GM18520 (cell line): Measurements from ENCODE around the gene ERC2.

Source experiments
- ATAC-seq: cut with Tn5 transposase; IDR thresholded peaks from one replicate; pipeline ENCODE4 v1.9.1; 2021; ENCODE audit not compliant: unreplicated experiment

The ERC2 gene

DNA sequence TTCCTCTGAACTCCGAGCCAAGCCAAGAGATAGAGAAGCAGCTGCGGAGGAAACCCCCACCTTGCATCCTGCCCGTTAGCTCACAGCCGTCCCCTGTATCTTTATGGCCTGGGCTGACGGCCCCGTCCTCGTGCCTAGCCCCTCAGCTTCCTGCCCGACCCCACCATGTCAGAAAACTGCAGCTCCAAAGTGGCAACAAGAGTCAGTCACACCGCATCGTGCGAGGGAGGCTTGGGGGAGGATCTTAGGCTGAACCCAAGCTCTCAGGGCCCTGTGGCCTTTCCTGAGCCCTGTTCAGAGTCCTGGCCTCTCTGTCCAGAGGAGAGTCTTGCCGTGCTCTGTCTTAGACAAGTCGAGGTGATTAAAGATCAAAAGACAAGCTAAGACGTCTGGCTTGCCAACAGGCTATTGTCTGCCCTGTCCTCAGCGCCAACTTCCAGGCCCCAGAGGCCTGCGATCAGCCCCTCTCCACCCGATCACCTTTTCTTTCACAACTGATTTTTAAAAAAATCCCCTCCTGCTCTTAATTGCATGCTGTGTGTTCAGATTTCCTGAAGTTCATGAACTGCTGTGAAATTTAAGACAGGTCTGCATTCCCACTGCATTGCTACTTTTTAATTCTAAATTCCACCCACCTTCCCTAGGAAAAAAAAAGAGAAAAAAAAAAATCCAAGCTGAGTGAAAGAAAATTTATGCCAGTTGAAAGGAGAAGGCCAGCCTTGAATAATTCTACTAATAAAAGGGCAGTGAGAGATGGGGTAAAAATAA lies 891.5 kb downstream of the ERC2 start:
- no peak for ATAC-seq

DNA sequence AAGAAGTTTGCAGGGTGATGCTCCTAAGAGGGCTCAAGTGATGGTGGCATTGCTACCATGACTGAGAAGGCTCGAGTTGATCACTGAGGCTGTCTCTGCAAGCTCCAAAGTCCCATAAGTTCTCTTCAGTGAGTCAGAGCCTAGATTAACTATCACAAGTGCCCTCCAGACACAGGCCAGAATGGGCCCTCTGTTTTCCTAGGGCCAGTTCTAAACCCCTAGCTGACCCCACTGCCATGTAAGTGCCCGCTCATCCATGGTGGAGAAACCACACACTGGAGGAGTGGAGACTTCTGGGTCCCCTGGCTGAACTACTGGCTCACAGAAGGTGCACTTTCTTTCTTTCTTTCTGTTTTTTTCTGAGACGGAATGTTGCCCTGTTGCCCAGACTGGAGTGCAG lies 893.6 kb downstream of the ERC2 start:
- no peak for ATAC-seq

DNA sequence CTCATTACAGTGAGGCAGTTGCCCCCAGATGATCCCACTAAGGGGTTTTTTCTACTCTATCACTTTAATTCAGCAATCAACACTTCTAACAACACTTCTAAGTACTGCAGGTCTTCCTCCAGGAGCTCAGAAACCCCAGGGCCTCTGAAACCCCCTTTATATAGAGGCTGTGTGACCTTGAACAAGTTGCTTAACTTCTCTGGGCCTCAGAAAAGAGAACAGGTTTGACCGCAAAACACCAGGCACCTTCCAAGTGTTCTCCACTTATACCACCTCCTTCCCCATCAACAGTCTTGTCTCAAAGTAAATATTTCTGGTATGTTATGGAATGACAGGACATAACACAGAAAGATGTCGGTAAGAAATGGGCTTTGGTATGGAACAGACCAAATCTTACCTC lies 895.5 kb downstream of the ERC2 start:
- ATAC-seq = no peak

DNA sequence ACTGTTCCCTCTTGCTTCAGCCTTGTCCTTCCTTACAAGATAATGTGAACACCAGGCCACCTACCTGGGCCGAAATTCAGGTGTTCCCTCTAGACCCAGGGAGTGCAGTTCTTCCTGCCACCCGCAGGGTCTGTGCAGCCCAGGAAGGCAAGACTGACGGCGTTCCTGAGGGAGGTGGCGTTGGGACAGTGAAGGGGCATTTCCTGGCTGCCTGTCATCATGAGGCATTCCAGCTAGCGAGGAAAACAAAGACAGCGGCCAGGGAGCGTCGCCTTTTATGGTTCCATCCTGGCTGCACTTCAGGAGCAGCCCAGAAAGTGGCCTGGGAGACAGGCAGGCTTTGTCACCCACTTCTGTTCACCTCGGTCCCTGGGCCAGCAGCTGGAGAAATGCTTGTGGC lies 896.4 kb downstream of the ERC2 start:
- ATAC-seq = no peak

DNA sequence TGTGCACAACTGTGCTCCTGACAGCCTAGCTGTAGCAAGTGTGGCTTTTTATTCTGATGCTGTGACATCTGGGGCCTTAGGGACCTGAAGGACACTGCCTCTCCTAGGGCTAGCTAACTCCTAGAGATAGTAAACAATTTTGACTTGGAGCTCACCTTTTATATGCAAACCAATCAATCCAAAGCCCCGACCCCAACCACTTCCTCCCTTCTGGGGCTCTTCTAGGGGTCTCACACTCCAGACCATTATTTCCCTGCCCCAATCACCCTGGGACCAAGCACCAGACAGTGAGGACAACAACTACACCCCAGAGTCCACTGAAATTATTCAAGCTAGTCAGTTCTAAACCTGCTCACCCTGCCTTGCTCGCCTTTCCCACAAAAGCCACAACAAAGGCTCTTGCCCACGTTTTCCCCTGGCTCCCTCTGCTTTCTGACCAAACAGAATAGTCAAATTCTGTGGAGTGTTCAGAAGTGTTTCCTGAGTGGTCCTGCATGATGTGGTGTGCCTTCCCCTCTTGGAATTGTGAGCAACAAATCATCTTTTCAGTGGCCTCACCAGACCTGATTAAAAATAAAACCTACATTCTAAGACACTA lies 897.0 kb downstream of the ERC2 start:
- no peak for ATAC-seq

DNA sequence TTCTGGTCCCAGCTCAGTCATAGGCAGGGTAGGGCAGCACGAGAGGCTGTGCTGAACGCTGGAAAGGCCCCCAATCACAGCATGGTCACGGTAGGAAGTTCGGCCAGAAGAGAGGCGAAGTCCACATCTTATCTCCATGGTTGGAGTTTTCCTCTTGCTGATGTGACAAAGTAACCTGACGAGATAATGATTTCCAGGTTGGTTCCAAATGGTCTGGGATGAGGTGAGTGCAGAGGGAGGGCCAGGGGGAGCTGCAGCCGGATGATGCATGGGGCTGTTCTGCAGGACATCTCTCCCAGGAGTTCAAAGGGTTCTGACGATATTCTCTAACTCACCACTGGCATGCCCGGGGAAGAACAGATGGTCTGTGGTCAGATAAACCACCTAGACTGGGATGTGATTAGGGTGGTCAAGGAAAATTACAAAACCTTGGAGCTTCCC lies 898.0 kb downstream of the ERC2 start:
- ATAC-seq = no peak

DNA sequence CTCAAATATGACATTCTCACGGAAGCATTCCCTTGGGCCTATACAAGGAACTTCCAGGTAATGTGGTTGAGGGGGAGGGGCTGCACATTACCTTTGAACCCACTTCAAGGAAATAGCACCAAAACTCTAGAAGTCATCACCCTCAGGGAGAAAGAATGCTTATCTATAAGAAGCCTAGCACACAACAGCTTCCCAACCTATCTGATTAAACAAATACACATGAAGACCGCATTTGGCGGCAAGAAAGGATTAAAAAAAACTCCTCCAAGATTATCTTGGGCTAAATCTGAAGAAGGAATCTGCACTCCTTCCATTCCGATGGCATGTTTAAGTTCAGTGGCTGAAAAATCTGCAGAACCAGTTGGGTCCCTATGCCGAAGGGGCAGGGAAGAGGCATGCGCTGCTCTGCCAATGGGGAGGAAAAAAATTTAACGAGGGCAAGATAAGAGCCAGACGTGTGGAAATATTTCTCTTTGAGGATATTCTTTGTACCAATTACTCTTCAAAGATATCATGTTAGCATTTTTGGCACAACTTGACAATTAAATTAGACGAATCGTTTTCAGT lies 899.2 kb downstream of the ERC2 start:
- ATAC-seq = no peak

DNA sequence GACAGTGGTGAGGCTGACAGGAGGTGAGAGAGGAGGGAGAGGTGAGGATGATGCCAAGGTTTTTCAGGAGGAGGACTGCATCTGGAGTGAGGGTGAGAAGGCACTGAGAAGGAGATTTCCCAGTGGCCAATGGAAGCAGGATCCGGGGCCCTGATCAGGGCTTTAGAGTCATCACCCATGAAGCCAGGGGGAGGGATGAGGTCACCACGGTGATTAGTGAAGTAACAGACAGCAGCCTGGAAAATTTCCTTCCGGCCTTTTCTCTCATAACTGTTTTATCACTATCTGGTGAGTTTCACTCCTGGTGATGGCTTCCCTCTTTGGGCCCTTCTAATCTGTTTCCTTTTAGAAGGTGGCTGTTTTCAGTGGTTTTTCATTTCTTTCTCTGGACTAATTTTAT lies 900.7 kb downstream of the ERC2 start:
- ATAC-seq = no peak

DNA sequence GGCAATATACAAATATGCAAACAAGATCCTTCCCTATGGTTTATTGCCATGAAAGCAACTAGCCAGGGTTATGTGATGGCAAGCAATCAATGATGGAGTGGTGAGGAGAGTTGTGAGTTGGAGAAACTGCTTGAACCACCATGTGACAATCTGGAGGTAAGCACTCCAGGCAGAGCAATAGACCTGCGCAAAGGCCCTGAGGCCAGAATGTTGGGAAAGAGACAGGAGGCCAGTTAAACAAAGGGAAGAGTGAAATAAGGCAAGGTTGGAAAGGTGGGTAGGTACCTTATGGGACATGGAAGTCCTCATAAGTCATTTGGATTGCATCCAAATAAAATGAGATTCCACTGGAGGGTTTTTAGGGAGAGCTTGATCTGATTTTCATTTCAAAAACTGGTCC lies 901.1 kb downstream of the ERC2 start:
- no peak for ATAC-seq

DNA sequence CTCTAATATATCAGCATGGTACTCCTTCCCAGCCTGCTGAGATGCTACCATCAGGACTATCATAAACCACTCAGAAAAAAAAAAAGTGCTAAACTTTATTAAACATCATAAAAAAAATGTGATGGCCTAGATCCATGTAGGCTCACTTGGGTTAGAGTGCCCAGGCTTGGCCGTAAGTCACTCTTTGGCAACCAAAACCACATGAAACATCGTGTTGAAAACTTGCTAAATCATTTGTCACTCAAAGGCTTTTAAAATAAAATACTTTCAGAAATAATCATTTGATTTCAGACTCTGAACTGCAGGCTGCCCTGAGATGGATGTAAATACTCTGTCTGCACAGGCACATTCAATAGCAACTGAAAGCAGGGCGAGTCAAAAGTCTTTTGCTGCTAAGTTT lies 902.7 kb downstream of the ERC2 start:
- ATAC-seq = no peak

DNA sequence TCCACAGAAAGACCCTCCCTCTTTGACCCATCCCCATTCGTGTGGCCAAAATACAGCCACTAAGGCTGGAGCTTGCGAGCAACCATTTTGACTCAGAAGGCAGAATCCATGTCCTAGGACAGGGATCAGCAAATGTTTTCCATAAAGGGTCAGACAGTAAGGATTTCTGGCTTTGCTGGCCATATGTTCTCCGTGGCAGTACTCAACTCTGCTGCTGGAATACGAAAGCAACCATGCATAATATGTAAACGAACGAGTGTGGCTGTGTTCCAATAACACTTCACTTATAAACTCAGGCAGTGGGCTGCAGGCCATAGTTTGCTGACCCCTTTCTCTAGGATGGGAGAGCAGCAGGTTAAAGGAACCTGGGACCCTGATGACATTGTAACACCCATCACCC lies 903.5 kb downstream of the ERC2 start:
- ATAC-seq = no peak

DNA sequence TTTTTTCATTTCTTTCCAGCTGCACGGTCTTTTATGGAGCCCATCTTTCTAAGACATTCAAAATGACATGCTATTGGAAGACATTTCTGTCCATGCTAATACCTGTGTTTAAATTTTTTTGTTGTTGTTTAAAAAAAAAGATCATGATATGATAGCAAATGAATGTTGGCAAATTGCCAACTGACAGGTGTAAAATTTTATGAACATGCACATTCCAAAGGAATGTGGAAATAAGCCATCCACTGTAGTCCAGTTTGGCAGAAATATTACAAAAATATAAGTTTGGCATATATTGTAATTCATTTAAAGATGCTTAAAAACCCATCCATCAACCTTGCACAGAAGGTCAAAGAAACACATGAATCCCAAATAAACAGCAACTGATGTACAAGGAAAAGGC lies 905.6 kb downstream of the ERC2 start:
- no peak for ATAC-seq

DNA sequence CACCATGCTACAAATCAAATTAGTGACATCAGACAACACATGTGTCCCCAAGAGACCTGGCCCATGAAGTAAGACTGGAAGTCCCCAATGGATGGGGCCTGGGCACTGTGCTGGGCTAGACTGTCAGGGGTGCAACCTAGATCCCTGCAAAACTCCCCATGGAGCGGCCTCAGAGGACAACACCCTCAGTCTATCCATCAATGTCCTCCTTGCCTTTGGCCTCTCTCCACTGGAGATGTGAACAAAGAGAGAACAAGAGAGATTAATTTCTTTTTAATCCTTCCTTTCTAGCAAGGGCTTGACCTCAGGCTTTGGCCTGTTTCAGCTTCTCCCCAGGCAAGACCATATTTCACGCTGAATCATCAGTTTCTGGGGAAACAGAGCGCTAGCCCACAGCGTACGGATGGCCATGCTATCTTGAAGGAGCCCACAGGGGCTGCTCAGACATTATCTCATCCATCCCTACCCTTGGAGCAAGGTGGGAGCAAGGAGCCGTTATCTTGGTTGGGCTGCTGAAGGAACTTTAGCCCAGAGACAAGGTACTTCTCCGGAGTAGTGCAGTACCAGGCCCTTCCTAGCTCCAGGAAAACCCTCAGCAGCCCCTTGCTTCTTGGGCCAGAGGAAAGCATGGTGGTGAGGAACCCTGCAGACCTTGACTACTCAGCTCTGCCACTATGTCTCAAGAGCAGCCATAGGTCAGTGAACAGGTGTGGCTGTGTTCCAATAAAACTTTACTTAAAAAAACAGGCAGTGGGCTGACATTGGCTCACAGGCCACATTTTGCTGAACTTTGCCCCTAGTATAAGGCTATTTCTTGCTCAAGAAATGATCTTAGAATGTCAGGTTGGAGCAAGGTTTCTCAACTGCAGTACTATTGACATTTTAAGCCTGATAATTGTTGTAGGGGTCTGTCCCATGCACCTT lies 908.5 kb downstream of the ERC2 start:
- no peak for ATAC-seq

DNA sequence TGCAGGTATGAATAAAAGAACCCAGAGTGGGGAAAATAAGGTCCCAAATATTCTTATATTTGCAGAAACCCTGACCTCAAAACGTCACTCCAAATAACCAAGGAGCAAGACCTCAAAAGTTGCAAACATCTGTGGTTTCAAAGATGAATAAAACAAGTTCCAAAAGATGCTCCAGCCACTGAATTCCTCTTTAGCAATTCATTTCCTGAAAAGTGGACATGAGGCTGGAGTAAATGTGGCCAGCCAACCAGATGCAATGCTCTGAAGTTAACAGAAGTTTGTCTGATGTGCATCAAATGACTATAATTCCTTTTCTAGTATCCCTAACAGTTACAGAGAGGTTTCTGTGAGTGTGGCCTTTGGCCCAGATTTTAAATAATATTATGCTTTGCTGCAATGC lies 910.0 kb downstream of the ERC2 start:
- ATAC-seq = no peak

DNA sequence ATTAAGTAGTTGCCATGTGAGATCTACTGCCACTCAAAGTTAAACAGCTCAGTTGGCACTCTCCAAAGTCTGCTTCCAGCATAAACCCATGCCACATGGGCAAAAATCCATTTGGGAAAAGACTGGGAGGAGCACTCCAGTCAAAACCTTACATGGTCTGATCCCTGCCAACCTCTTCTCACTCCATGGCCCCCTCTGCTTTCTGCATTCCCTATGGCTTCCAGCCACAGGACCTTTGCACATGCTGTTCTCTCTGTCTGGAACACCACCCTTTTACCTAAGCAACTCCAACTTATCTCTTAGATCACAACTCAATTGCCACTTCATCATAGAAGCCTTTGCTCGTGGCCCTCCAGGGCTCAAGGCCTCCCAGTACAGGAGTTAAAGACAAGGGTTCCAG lies 910.7 kb downstream of the ERC2 start:
- ATAC-seq = no peak

DNA sequence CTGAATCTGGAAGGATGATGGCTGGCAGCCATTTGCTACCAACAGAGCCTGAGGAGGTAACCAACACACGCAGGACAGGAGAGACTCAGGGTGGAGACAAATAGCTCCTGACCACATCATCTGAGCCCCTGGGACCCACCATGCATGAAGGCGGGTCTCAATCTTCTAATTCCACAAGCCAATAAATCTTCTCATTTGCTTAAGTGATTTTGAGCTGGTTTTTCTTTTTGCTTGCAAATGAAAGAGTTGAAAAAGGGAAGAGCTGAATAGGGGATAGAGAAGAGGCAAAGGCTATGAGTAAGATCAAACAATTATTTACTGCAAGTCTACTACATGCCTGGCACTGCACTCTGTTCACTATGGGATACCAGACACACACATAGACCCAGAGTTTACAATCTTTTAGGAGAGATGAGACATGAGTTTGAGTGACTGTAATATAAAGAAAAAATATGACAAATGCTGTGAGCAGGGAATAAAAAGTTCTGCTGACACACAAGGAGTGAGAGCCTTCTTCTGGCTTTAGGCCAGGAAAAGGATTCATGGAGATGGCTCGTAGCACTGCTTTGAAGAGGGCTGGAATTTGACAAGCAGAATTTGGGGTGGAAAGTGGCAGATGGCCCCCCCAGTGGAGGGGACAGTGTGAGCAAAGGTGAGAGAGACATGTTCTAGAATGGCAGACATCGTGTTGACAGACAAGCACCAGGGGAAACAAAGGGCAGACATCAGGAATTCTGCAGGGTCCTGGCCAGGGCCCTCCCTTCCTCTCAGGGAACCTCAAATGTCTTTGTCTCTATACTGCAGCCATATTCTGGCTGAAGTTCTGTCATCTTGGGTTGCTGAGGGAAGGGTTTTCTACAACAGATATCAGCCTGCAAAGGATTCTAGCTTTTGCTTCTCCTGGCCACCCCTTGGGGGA lies 911.4 kb downstream of the ERC2 start:
- ATAC-seq = no peak

DNA sequence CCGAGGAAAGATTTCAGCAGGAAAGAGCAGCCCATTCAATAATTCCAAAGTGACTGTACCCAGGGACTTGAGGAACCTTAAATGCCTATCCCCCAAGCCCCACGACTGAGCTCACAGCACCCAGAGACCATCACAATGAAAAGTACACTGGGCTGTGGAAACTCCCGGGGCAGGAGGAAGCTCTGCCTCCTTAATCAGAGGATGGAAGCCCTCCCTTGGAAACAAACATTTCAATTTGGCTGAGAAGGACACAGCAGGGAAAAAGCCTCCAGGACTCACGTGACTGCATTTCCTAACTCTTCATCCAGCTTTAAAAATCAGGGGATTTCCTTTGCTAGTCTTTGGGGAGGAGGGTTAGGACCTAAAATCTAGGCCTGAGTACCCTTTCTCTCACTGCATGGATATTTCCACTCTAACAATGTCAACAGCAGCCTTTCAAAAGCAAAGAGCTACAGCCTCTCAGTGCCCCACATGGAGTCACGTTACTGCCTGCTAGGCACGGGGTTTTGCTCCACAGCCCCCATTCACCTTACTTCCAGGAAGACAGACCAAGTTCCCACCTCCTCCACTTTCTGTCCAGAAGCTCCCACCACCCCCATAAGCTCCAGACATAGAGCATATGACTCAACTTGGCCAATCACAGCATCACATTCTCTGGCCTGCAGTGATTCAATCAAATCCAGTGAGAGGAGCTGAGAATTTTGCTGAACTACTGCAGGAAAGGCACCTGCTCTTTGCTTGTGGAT lies 912.2 kb downstream of the ERC2 start:
- ATAC-seq = no peak

DNA sequence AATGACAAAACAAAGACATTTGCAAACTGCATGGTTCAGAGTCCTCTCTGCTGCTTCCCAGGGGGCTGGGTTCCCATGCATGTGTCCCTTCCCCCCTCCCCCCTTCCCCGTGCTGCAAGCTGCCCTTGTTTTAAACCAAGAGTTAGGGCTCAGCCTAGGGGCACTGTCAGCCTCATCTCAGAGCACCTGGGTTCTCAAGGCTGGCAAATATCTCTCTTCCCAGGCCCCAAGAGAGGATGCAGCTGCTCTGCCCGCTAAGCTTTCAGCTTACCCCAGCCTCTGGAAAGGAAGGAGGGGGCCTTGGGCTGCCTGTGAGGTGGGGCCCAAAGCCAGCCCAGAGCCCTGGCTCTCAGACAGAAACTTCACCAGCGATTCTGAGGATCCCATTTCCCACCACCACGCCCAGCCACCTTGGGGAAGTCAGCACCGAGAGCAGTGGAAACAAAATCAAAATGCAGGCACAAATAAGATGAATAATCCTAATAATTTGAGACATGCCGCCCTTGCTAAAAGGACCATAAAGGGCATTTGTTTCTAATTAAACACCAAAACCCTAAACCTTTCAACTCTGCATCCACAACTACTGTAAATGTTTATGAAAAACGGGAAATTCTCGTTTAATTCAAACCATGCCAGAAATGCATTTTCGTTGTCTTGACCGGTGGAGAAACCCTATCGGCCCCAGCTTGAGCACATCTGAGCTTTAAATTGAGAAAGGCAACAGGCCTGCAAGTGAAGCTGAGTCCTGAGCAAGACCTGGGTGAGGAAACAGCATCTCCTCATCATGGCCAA lies 913.4 kb downstream of the ERC2 start:
- no peak for ATAC-seq

DNA sequence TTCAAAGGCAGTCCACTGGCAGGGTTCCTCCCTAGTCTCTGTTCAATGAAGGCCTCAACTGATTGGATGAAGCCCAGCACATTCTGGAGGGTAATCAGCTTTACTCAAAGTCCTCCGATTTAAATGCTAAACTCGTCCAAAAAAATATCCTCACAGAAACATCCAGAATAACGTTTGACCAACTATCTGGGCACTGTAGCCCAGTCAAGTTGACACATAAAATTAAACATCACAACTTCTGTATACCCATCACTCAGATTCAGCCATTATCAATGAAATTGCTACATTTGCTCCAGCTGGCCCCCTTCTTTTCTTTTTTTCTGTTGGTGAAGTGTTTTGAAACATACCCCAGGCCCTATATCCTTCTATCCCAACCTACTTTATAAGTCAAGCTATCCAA lies 916.6 kb downstream of the ERC2 start:
- ATAC-seq = no peak
